AG09309 (cell line): Measurements from ENCODE around the gene GAPDHS.

Experiments
- DNase-seq: peaks from one replicate; pipeline ENCODE4 v3.0.0-alpha.2; 2010; ENCODE audit warnings: low read depth
- H3K4me3 ChIP-seq: 2 replicates; pipeline ENCODE4 v1.5.1; 2011; ENCODE audit warnings: mild to moderate bottlenecking, low read depth, low read length, moderate library complexity; ENCODE audit not compliant: control insufficient read depth
- TF ChIP-seq, protein P1 (sequence below): IDR thresholded peaks from 2 replicates; pipeline ENCODE4 v1.5.1; 2011; ENCODE audit warnings: mild to moderate bottlenecking, low read depth, low read length, inconsistent platforms; ENCODE audit not compliant: insufficient read depth, control insufficient read depth; ENCODE audit errors: missing control alignments

GAPDHS gene

GRCh38 chr19:35491836-35492360, 41.4 kb upstream of the GAPDHS start:
- DNase-seq, result no peak
- TF ChIP-seq, protein P1, sequence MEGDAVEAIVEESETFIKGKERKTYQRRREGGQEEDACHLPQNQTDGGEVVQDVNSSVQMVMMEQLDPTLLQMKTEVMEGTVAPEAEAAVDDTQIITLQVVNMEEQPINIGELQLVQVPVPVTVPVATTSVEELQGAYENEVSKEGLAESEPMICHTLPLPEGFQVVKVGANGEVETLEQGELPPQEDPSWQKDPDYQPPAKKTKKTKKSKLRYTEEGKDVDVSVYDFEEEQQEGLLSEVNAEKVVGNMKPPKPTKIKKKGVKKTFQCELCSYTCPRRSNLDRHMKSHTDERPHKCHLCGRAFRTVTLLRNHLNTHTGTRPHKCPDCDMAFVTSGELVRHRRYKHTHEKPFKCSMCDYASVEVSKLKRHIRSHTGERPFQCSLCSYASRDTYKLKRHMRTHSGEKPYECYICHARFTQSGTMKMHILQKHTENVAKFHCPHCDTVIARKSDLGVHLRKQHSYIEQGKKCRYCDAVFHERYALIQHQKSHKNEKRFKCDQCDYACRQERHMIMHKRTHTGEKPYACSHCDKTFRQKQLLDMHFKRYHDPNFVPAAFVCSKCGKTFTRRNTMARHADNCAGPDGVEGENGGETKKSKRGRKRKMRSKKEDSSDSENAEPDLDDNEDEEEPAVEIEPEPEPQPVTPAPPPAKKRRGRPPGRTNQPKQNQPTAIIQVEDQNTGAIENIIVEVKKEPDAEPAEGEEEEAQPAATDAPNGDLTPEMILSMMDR, result no peak
- no peak overlapping the region for H3K4me3 ChIP-seq

DNA sequence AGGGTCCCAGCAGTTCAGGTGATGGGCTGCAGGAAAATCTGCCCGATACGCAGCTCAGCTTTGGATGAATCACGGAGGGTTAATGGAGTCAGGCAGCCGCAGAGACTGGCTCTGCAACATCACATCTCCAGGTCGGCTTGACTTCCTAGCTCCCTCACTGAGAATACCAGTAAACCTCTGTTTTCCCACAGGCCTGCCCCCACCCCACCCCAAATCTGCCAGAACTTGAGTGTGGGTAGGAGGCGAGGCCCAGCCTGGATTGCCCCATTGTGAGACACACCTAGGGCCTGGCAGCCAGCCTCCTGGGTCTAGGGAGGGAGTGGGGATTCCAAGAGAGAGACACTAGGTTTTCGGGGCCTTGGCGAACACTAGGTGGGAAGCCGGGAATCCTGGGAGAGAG, 39.3 kb upstream of the GAPDHS start:
- no peak for DNase-seq
- H3K4me3 ChIP-seq, result no peak overlapping the region
- TF ChIP-seq, protein P1, result no peak

- no peak for DNase-seq
- TF ChIP-seq, protein P1, result peak; percentile 98
- H3K4me3 ChIP-seq, result no peak overlapping the region
Measured at GRCh38 chr19:35495107-35496064, 37.9 kb upstream of the GAPDHS start.

DNA sequence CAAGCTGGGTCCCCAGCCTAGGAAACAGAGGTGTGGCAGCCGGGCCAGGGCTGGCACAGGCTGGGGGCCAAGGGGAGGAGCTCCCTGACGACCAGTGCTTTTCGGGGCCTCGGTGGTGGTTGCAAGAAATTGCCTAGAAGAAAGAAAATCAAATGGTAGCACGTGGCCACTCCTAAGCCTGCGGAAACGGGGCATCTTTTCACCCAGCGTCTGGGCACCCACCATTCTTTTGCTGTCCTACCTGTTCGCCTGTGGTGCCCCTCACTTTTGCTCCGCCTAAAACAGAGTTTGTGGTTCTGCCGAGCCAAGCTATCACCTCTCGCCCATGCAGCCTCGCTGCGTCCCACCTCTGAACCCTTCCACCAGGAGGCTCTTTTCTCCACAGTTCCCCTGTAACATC, 35.9 kb upstream of the GAPDHS start:
- H3K4me3 ChIP-seq, result no peak overlapping the region
- DNase-seq, result no peak
- TF ChIP-seq, protein P1, result no peak

DNA sequence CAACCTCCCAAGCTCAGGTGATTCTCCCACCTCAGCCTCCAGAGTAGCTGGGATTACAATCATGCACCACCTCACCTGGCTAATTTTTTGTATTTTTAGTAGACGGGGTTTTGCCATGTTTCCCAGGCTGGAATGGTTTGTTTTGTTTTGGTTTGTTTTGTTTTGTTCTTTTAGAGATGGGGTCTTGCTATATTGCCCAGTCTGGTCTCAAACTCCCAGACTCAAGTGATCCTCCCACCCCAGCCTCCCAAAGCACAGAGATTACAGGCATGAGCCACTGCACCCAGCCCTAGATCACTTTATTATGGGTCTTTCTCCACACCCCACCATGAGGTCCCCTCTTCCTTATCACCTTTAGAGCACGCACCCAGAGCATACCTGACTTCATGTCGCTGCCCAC, 35.0 kb upstream of the GAPDHS start:
- H3K4me3 ChIP-seq, result no peak overlapping the region
- no peak for DNase-seq
- TF ChIP-seq, protein P1, result no peak

DNA sequence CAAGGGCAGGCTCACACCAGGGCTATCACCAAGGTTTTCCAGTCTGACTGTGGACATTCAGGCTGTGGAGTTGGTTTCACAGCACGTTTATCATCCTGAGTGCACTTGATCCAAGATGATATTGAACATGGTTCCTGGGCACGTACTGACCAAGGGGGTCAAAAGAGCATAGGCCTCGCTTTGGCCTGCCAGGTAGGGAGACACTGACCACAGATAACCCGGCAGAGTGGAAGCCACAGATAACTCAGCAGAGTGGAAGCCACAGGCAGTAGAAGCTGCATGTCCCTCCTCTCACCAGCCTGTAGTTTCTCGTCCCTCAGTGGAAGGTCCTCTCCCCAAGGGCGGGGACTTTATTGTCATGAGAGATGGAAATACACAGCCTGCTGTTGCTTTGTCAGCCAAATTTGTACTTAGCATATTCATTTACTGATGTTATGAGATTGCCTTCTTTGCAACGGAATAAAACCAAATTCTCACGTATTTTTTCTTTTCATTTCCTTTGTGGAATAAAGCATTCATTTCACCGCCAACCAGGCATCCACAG, 34.2 kb upstream of the GAPDHS start:
- no peak overlapping the region for H3K4me3 ChIP-seq
- TF ChIP-seq, protein P1, result no peak
- no peak for DNase-seq
